Measurements from ENCODE around the gene DEFB132.
A peak's percentile ranks its signal among the peaks of the same experiment; 100 is the strongest.

The DEFB132 gene

GRCh38 chr20:297925-298775 lies 40.6 kb downstream of the DEFB132 start:
- DNase-seq = peak; percentile 18 to 22

DNA sequence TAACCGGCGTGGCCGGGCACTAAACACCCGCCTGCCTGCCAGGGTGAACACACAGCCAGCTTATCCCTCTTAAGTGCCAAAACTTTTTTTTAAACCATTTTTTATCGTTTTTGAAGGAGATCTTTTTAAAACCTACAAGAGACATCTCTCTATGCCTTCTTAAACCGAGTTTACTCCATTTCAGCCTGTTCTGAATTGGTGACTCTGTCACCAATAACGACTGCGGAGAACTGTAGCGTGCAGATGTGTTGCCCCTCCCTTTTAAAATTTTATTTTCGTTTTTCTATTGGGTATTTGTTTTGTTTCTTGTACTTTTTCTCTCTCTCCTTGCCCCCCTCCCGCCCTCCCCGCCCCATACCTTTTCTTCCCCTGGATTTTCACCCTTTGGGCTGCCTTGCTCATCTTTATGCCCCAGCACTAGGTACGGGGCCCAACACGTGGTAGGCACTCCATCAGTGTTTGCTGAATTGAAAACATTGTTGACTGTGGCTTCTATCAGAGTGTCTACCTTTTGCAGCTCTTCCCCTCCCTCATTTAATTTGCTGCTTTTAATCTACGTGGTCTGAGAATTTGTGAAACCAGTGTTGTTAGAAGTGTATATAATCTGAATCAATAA lies 41.4 kb downstream of the DEFB132 start:
- no peak for DNase-seq

DNA sequence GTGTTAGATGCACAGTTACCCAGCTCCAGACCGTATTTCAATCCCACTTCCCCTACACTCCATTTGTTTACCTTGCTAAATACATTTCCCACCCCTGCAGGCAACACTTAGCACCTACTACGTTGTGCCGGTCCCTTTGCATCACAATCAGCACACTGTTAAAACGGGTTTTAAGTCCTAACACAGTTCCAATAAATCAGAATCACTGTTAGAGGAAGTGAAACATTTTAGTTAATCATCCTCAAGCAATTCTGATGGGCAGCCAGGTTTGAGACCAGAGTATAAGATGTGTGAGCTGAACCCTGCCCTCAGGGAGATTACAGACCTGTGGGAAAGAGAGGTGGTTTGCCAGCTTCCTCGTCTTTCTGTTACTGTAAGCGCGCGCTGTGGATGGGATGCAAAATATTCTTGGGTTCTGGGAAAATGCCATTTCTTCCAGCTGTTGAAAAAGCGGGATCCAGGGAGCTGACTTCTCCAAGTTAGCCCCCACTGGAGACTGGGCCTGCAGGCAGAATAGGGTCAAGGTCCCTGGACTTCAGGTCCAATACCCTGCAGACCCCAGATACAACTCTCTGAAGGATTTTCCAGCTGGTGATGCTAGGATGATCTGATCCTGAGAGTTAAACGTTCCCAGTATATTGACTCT lies 42.9 kb downstream of the DEFB132 start:
- DNase-seq = no peak

- no peak for DNase-seq
Measured at GRCh38 chr20:301886-302848, 44.6 kb downstream of the DEFB132 start.

DNA sequence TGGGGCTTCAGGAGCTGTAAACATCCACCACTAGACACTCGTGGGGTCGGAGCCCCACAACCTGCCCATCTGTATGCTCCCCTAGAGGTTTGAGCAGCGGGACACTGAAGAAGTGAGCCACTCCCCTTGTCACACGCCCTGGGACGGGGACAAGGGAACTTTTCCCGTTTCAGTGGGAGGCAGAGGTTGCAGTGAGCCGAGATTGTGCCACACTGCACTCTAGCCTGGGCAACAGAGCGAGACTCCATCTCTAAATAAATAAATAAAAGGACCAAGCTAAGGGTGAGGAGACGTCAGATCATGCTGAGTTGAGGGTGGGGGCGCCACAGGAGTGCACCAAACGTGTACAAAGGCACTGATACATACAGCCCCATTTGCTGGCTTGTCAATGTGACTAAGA lies 48.2 kb downstream of the DEFB132 start:
- DNase-seq = no peak

- DNase-seq = no peak
Measured at GRCh38 chr20:308427-309038, 51.0 kb downstream of the DEFB132 start.

DNA sequence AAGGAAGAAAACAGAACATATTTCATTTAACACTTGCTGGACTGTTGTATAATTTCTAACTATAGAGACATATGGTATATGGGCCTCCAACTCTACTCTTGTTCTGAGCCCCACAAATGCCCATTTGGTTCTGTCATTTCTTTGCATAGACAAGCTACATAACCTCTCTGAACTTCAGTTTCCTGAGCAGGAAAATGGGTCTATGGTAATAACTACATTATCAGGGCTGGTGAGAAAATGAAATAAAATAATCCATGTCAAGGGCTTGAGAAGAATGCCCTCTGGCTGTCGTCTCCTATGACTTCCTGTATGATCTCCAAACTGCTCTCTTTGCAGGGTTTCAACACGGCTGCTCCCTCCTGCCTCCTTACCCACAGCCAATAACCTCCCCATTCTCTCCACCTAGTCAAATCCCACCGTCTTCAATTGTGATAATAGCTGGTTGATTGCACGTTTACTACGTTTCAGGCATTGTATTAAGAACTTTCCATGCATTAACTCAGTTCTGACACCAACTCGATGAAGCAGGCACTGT lies 51.8 kb downstream of the DEFB132 start:
- DNase-seq = no peak

- DNase-seq = peak; percentile 97 to 98
Measured at GRCh38 chr20:309841-310644, 52.5 kb downstream of the DEFB132 start.

DNA sequence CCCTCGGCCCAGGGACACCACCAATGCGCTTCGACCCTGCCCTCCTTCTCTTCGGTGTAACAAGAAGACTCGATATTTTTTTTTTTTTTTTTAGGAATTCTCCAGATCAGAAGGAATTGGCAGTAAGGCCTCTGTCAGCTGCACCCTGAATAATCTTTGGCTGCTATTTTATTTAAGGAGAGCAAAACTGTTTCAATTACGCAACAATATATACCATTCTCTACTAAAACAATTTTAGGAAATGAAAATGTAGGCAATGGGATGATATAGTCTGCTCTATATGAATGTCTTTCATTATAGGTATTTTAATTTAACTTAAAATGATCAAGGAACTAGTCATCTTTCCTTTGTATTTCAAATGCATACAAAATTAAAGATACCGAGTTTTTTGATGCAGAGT lies 53.1 kb downstream of the DEFB132 start:
- DNase-seq = no peak
